Measurements from ENCODE around the gene ETV7. TPM values are rescaled to one million over a fixed set of nuclear protein-coding genes. Genes with fewer than 3 reads are reported as not detected.

Gene ETV7
- total and polyA plus RNA-seq, 2 of the 13 experiments (the other 11 are each of a cell fraction or from before 2014, with no cell fraction given), result not detected

GRCh38 chr6:36353411-36353915 lies 34.0 kb downstream of the ETV7 start:
- TF ChIP-seq ATF7 (IDR thresholded peaks at IDR 0.05) (peak; percentile 31; the same call in 1 of the 2 replicates), ATF7 (CRISPR knock-in tag; IDR thresholded peaks at IDR 0.05) (no peak), KDM2A (CRISPR knock-in tag; IDR thresholded peaks at IDR 0.05; ENCODE audit: borderline replicate concordance, low read depth) (no peak)
- BruUV-seq (replicated peaks), result no TSS peak
- H3K4me1 ChIP-seq (ENCODE audit: insufficient read depth, low read length), result peaks cover 7% of the 10 kb centered on the region
- intact Hi-C loops (cut with micrococcal nuclease; ENCODE audit: unreplicated experiment), result no loop called here
- no peak for FAIRE-seq
- no peak overlapping the region for H3K4me3 ChIP-seq (replicated peaks in 1 of 3; ENCODE audit: insufficient read depth in 1 of 3, low read depth in 2 of 3, low read length in 3 of 3)
- WGBS (ENCODE audit: low lambda C conversion rate), result 19% methylated on average over 4 of the region's 4 CpGs
- ChIA-PET CTCF (ENCODE audit: low intra/inter-chr PET ratio, low total read pairs) (interaction anchor here (1.3 kb wide), 1 partner anchor 51 kb away, joined by 3 read pairs; no protein-coding TSS in a partner anchor), POLR2A (no interaction called here)
- H3K36me3 ChIP-seq (replicated peaks in 1 of 2; ENCODE audit: control insufficient read depth in 1 of 2, insufficient read depth in 2 of 2, low read length in 2 of 2), result no peaks in the 10 kb centered on the region
- in situ Hi-C loops (cut with HindIII; ENCODE audit: extremely low pct_ligation_motif_present, low pct_unique_long_range_greater_than_20kb), result no loop called here
- no peak for ATAC-seq
- no peak overlapping the region for H3K9ac ChIP-seq (ENCODE audit: insufficient read depth, low read depth, low read length)
- no peak overlapping the region for H3K27ac ChIP-seq (ENCODE audit: extremely low read length, insufficient read depth, low read length)
- no peaks in the 10 kb centered on the region for H4K20me1 ChIP-seq (ENCODE audit: insufficient read depth, low read length)
- H3K4me2 ChIP-seq (ENCODE audit: low read depth, low read length), result no peak overlapping the region
- no peak for DNase-seq (ENCODE audit: low spot score)
- no peaks in the 10 kb centered on the region for H3K79me2 ChIP-seq (ENCODE audit: insufficient read depth, low read length)
- no peaks in the 10 kb centered on the region for H3K9me3 ChIP-seq (ENCODE audit: low read length)
- no peak overlapping the region for H2AFZ ChIP-seq (ENCODE audit: low read length)
- peaks cover 0 to 9% of the 10 kb centered on the region in 2 experiments; a peak in 2 of 5 replicates for H3K27me3 ChIP-seq (ENCODE audit: control insufficient read depth in 1 of 2, insufficient read depth in 2 of 2, low read length in 2 of 2)

GRCh38 chr6:36352477-36353157 lies 34.9 kb downstream of the ETV7 start:
- no peaks in the 10 kb centered on the region for H3K36me3 ChIP-seq (replicated peaks in 1 of 2; ENCODE audit: control insufficient read depth in 1 of 2, insufficient read depth in 2 of 2, low read length in 2 of 2)
- H3K27ac ChIP-seq (ENCODE audit: extremely low read length, insufficient read depth, low read length), result no peak overlapping the region
- no peak overlapping the region for H2AFZ ChIP-seq (ENCODE audit: low read length)
- H3K27me3 ChIP-seq (ENCODE audit: control insufficient read depth in 1 of 2, insufficient read depth in 2 of 2, low read length in 2 of 2), result peaks cover 0 to 9% of the 10 kb centered on the region in 2 experiments; a peak in 3 of 5 replicates
- intact Hi-C loops (cut with micrococcal nuclease; ENCODE audit: unreplicated experiment), result no loop called here
- no peak for ATAC-seq
- H3K4me2 ChIP-seq (ENCODE audit: low read depth, low read length), result no peak overlapping the region
- BruUV-seq (replicated peaks), result no TSS peak
- no peak overlapping the region for H3K4me3 ChIP-seq (replicated peaks in 1 of 3; ENCODE audit: insufficient read depth in 1 of 3, low read depth in 2 of 3, low read length in 3 of 3)
- WGBS (ENCODE audit: low lambda C conversion rate), result 52% methylated on average over 8 of the region's 8 CpGs
- no peak for DNase-seq (ENCODE audit: low spot score)
- 0 out of 2 replicates have a peak, but pooled peaks cover 3% of the 10 kb centered on the region for H3K4me1 ChIP-seq (ENCODE audit: insufficient read depth, low read length)
- H3K9ac ChIP-seq (ENCODE audit: insufficient read depth, low read depth, low read length), result no peak overlapping the region
- H3K9me3 ChIP-seq (ENCODE audit: low read length), result no peaks in the 10 kb centered on the region
- ChIA-PET POLR2A (no interaction called here), CTCF (ENCODE audit: low intra/inter-chr PET ratio, low total read pairs) (no interaction called here)
- no peaks in the 10 kb centered on the region for H4K20me1 ChIP-seq (ENCODE audit: insufficient read depth, low read length)
- TF ChIP-seq ZNF317 (CRISPR knock-in tag; IDR thresholded peaks at IDR 0.05) (no peak), ZNF460 (CRISPR knock-in tag; IDR thresholded peaks at IDR 0.05; ENCODE audit: borderline replicate concordance) (no peak), NR2C2 (CRISPR knock-in tag; IDR thresholded peaks at IDR 0.05; ENCODE audit: borderline replicate concordance) (no peak), SETDB1 (CRISPR knock-in tag; IDR thresholded peaks at IDR 0.05; ENCODE audit: borderline replicate concordance) (no peak), ZNF576 (CRISPR knock-in tag; IDR thresholded peaks at IDR 0.05) (no peak)
- FAIRE-seq, result no peak
- in situ Hi-C loops (cut with HindIII; ENCODE audit: extremely low pct_ligation_motif_present, low pct_unique_long_range_greater_than_20kb), result no loop called here
- H3K79me2 ChIP-seq (ENCODE audit: insufficient read depth, low read length), result no peaks in the 10 kb centered on the region
